PC-9 (cell line): ENCODE results near the gene TDRD9. TPM values are rescaled to one million over a fixed set of nuclear protein-coding genes. Genes with fewer than 3 reads are reported as not detected.
"Not testable (repeated sequence)": the region's sequence is repeated elsewhere in the genome, so short reads cannot be mapped to it uniquely, and the experiment has no call there.

ENCODE experiments used
- BruUV-seq: library from RNA; stranded (reverse); fragments of 400-500 nt; replicated peaks from 2 replicates; lab custom pipeline; 2021; lab: Mats Ljungman, UMichigan
- CTCF ChIA-PET: fragments of 300-600 bp; sonication (Branson Sonifier 250); formaldehyde crosslinking; loops from one replicate; lab custom pipeline; 2022; ENCODE audit warnings: antibody characterized with exemption; lab: Charles Lee
- POLR2A ChIA-PET: fragments of 300-600 bp; sonication (Branson Sonifier 250); formaldehyde crosslinking; loops from one replicate; lab custom pipeline; 2022; ENCODE audit warnings: antibody characterized with exemption; ENCODE audit not compliant: unreplicated experiment; lab: Charles Lee
- DNase-seq, 2 experiments: peaks; one replicate each; pipeline versions ENCODE4 v3.0.0 to v3.0.0-alpha.2; 2015 to 2022; ENCODE audit warnings: mixed read lengths in 1 of 2
- H2AFZ ChIP-seq: fragments of 200-600 bp; sonication (generic); 2 replicates; pipeline ENCODE4 v1.8.1; 2017; ENCODE audit warnings: antibody characterized with exemption
- H3F3A ChIP-seq: fragments of 200-600 bp; sonication (generic); 2 replicates; pipeline ENCODE4 v1.8.1; 2017; ENCODE audit warnings: antibody characterized with exemption, mild to moderate bottlenecking, low read depth; ENCODE audit not compliant: insufficient read depth
- H3K27ac ChIP-seq: fragments of 200-600 bp; sonication (generic); 2 replicates; pipeline ENCODE4 v1.6.1; 2016; ENCODE audit warnings: mixed run types
- H3K27me3 ChIP-seq: fragments of 200-600 bp; sonication (generic); 2 replicates; pipeline ENCODE4 v1.6.1; 2016; ENCODE audit warnings: low read depth, mixed run types; ENCODE audit not compliant: insufficient read depth
- H3K36me3 ChIP-seq: fragments of 200-600 bp; sonication (generic); 2 replicates; pipeline ENCODE4 v1.6.1; 2016; ENCODE audit warnings: low read depth, mixed run types
- H3K4me1 ChIP-seq: fragments of 200-600 bp; sonication (generic); replicated peaks from 2 replicates; pipeline ENCODE4 v1.6.1; 2016; ENCODE audit warnings: mixed run types; ENCODE audit not compliant: insufficient read depth
- H3K4me2 ChIP-seq: fragments of 200-600 bp; sonication (generic); 2 replicates; pipeline ENCODE4 v1.6.1; 2017; ENCODE audit warnings: mixed run types
- H3K4me3 ChIP-seq: fragments of 200-600 bp; sonication (generic); 2 replicates; pipeline ENCODE4 v1.6.1; 2016; ENCODE audit warnings: mixed run types
- H3K79me2 ChIP-seq: fragments of 200-600 bp; sonication (generic); 2 replicates; pipeline ENCODE4 v1.6.1; 2017; ENCODE audit warnings: low read depth, mixed run types
- H3K9me2 ChIP-seq: fragments of 200-600 bp; sonication (generic); 2 replicates; pipeline ENCODE4 v1.8.1; 2017; ENCODE audit warnings: mild to moderate bottlenecking; ENCODE audit not compliant: insufficient read depth
- H3K9me3 ChIP-seq: fragments of 200-600 bp; sonication (generic); 2 replicates; pipeline ENCODE4 v1.8.1; 2016; ENCODE audit warnings: low read depth; ENCODE audit not compliant: insufficient read depth
- H4K20me1 ChIP-seq: fragments of 200-600 bp; sonication (generic); 2 replicates; pipeline ENCODE4 v1.8.1; 2017; ENCODE audit not compliant: insufficient read depth
- CTCF ChIP-seq: fragments of 200-600 bp; sonication (generic); conservative IDR thresholded peaks from 2 replicates; pipeline ENCODE4 v1.6.1; 2017; ENCODE audit warnings: mixed run types, antibody characterized with exemption, mild to moderate bottlenecking, moderate library complexity
- EZH2 ChIP-seq: fragments of 200-600 bp; sonication (generic); IDR thresholded peaks from 2 replicates; pipeline ENCODE4 v1.8.0; 2017; ENCODE audit warnings: antibody characterized with exemption, low read depth
- intact Hi-C: fragments of 100-400 bp; cut with micrococcal nuclease; formaldehyde crosslinking; loops from one replicate; pipeline ENCODE4 v1.10.0; 2022; ENCODE audit not compliant: unreplicated experiment
- total RNA-seq: library from RNA; stranded (reverse); gene quantifications from 2 replicates; pipeline ENCODE4 v1.2.3, GENCODE V29; 2021

Gene TDRD9
- total RNA-seq, 1 experiment from 2014 or later: 0.15 TPM

GRCh38 chr14:103887170-103887501 is 41.1 kb upstream of the TDRD9 start:
- TF ChIP-seq CTCF (no peak), EZH2 (no peak)
- POLR2A ChIA-PET: no interaction called here
- Histone ChIP-seq H3K27ac (no peak overlapping the region), H4K20me1 (no peaks in the 10 kb centered on the region; the same call in 1 of the 2 replicates), H2AFZ (no peak overlapping the region), H3K36me3 (no peaks in the 10 kb centered on the region), H3F3A (peaks cover 15% of the 10 kb centered on the region; the same call in 1 of the 2 replicates), H3K4me2 (no peak overlapping the region), H3K4me3 (no peak overlapping the region), H3K9me3 (no peaks in the 10 kb centered on the region), H3K27me3 (no peaks in the 10 kb centered on the region), H3K4me1 (peaks cover 12% of the 10 kb centered on the region), H3K9me2 (no peaks in the 10 kb centered on the region), H3K79me2 (no peaks in the 10 kb centered on the region)
- CTCF ChIA-PET: no interaction called here
- intact Hi-C loops: no loop called here
- no TSS peak for BruUV-seq
- DNase-seq: no peak

- no peaks in the 10 kb centered on the region for H3K9me3 ChIP-seq
- no peak overlapping the region for H3K4me2 ChIP-seq
- H3K36me3 ChIP-seq: no peaks in the 10 kb centered on the region
- no peaks in the 10 kb centered on the region; the same call in 1 of the 2 replicates for H4K20me1 ChIP-seq
- POLR2A ChIA-PET: no interaction called here
- H3K4me1 ChIP-seq: peaks cover 12% of the 10 kb centered on the region
- H3K79me2 ChIP-seq: no peaks in the 10 kb centered on the region
- no peaks in the 10 kb centered on the region for H3K27me3 ChIP-seq
- no peak for TF ChIP-seq EZH2
- no peak for TF ChIP-seq CTCF
- H3F3A ChIP-seq: peaks cover 15% of the 10 kb centered on the region; the same call in 1 of the 2 replicates
- BruUV-seq: no TSS peak
- H3K27ac ChIP-seq: no peak overlapping the region
- intact Hi-C loops: loop anchor here (2.0 kb wide), 1 partner anchor 33 kb away; no protein-coding TSS in a partner anchor
- no peaks in the 10 kb centered on the region for H3K9me2 ChIP-seq
- no peak overlapping the region for H3K4me3 ChIP-seq
- CTCF ChIA-PET: no interaction called here
- DNase-seq: no peak
- no peak overlapping the region for H2AFZ ChIP-seq
These were observed 40.6 kb upstream of the TDRD9 start for GRCh38 chr14:103887557-103888115.

- H3K79me2 ChIP-seq, H4K20me1 ChIP-seq, H3K9me2 ChIP-seq, H3K4me3 ChIP-seq, H2AFZ ChIP-seq, DNase-seq, H3K4me2 ChIP-seq, H3K27me3 ChIP-seq, H3K27ac ChIP-seq, H3K36me3 ChIP-seq, H3K9me3 ChIP-seq, BruUV-seq: not testable (repeated sequence)
- intact Hi-C loops: loop anchor here (2.0 kb wide), 1 partner anchor 34 kb away; no protein-coding TSS in a partner anchor
- H3K4me1 ChIP-seq: peaks cover 14% of the 10 kb centered on the region
- ChIA-PET CTCF (interaction anchor here (0.6 to 1.0 kb wide), 2 partner anchors 12 to 793 kb away, joined by 3 read pairs; no protein-coding TSS in a partner anchor), POLR2A (interaction anchor here (0.6 kb wide), 2 partner anchors 30 to 145 kb away, joined by 4 to 8 read pairs; no protein-coding TSS in a partner anchor)
- peaks cover 15% of the 10 kb centered on the region; the same call in 1 of the 2 replicates for H3F3A ChIP-seq
These were observed 39.3 kb upstream of the TDRD9 start for GRCh38 chr14:103889002-103889312.
